Mesendoderm (in vitro differentiated cells): Measurements from ENCODE around the gene LRRTM1.

ENCODE experiments used
- DNase-seq: peaks from one replicate; pipeline ENCODE4 v3.0.0; 2013
- H2AK5ac ChIP-seq: 2 replicates; pipeline ENCODE4 v1.6.1; 2013; ENCODE audit warnings: low read length, inconsistent platforms
- H2BK120ac ChIP-seq: 2 replicates; pipeline ENCODE4 v1.6.1; 2013; ENCODE audit warnings: low read depth, mild to moderate bottlenecking, low read length, moderate library complexity, mixed read lengths
- H2BK15ac ChIP-seq: replicated peaks from 2 replicates; pipeline ENCODE4 v1.6.1; 2013; ENCODE audit warnings: low read depth, mild to moderate bottlenecking, moderate library complexity
- H2BK5ac ChIP-seq: 2 replicates; pipeline ENCODE4 v1.6.1; 2013; ENCODE audit warnings: low read length, inconsistent platforms
- H3K18ac ChIP-seq: 2 replicates; pipeline ENCODE4 v1.6.1; 2013; ENCODE audit warnings: mild to moderate bottlenecking, low read length, mixed read lengths
- H3K23ac ChIP-seq: one replicate; pipeline ENCODE4 v1.6.1; 2013; ENCODE audit warnings: low read length
- H3K27ac ChIP-seq: 2 replicates; pipeline ENCODE4 v1.5.1; 2013; ENCODE audit warnings: low read depth, mild to moderate bottlenecking, inconsistent platforms, low read length, moderate library complexity
- H3K27me3 ChIP-seq: 2 replicates; pipeline ENCODE4 v1.6.1; 2013; ENCODE audit warnings: low read length, control low read depth, mild to moderate bottlenecking, inconsistent platforms; ENCODE audit not compliant: insufficient read depth, poor library complexity
- H3K36me3 ChIP-seq: 2 replicates; pipeline ENCODE4 v1.6.1; 2013; ENCODE audit warnings: low read length, inconsistent platforms; ENCODE audit not compliant: control insufficient read depth, insufficient read depth
- H3K4ac ChIP-seq: one replicate; pipeline ENCODE4 v1.6.1; 2013; ENCODE audit warnings: low read depth, mild to moderate bottlenecking, low read length, moderate library complexity
- H3K4me1 ChIP-seq: 2 replicates; pipeline ENCODE4 v1.6.1; 2013; ENCODE audit warnings: low read depth, low read length, inconsistent platforms; ENCODE audit not compliant: control insufficient read depth
- H3K4me2 ChIP-seq: 2 replicates; pipeline ENCODE4 v1.6.1; 2013; ENCODE audit warnings: low read length
- H3K4me3 ChIP-seq: 2 replicates; pipeline ENCODE4 v1.5.1; 2013; ENCODE audit warnings: mild to moderate bottlenecking, low read length
- H3K56ac ChIP-seq: one replicate; pipeline ENCODE4 v1.6.1; 2013; ENCODE audit warnings: low read length
- H3K79me1 ChIP-seq: 2 replicates; pipeline ENCODE4 v1.6.1; 2013; ENCODE audit warnings: low read length, inconsistent platforms
- H3K79me2 ChIP-seq: 2 replicates; pipeline ENCODE4 v1.6.1; 2013; ENCODE audit warnings: mild to moderate bottlenecking, low read length; ENCODE audit not compliant: control insufficient read depth, insufficient read depth
- H3K9ac ChIP-seq: 2 replicates; pipeline ENCODE4 v1.6.1; 2013; ENCODE audit warnings: low read length, inconsistent platforms
- H4K5ac ChIP-seq: one replicate; pipeline ENCODE4 v1.6.1; 2013; ENCODE audit warnings: low read length
- H4K8ac ChIP-seq: one replicate; pipeline ENCODE4 v1.6.1; 2013; ENCODE audit warnings: low read depth, mild to moderate bottlenecking, control low read depth, low read length, moderate library complexity
- WGBS: extraction: QIAGEN DNeasy Blood & Tissue Kit; methylation state at CpG from one replicate; pipeline ENCODE4 v1.1.7; 2013; ENCODE audit warnings: low lambda C conversion rate, missing lambda C conversion rate; ENCODE audit not compliant: insufficient coverage; ENCODE audit errors: extremely low coverage; 5-methylcytosine and 5-hydroxymethylcytosine counted together

LRRTM1 gene

DNA sequence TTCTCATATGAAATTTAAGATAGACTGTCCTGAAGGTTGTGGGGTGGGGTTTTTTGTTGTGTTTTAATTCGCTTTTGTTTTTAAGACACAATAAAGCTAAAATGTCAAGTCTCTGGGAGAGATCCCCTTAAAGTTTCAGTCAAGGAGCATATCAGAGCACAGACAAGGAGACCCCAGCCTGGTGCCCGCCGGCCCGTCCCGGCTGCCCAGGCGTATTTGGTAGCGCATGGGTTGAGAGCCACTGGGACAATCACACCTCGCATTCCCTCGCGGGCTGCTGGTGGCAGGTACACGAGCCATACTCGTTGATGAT lies 2.6 kb downstream of the LRRTM1 start:
- Histone ChIP-seq H3K79me1 (no peaks in the 10 kb centered on the region), H3K4me3 (no peak overlapping the region), H3K18ac (no peak overlapping the region), H3K27ac (no peak overlapping the region), H3K79me2 (no peaks in the 10 kb centered on the region), H2BK5ac (no peak overlapping the region), H2BK15ac (no peak overlapping the region), H3K56ac (peak overlapping the region; percentile 88), H3K9ac (no peak overlapping the region), H3K4me1 (peaks cover 30% of the 10 kb centered on the region), H2AK5ac (no peak overlapping the region), H3K36me3 (no peaks in the 10 kb centered on the region), H3K27me3 (peaks cover 34% of the 10 kb centered on the region), H2BK120ac (no peak overlapping the region), H4K5ac (no peak overlapping the region), H3K4me2 (peak overlapping the region; percentile 86), H3K4ac (no peak overlapping the region), H3K23ac (peak overlapping the region; percentile 92), H4K8ac (no peak overlapping the region)
- DNase-seq = no peak
- WGBS = no CpG with 5 or more reads among the region's 12 CpGs

DNA sequence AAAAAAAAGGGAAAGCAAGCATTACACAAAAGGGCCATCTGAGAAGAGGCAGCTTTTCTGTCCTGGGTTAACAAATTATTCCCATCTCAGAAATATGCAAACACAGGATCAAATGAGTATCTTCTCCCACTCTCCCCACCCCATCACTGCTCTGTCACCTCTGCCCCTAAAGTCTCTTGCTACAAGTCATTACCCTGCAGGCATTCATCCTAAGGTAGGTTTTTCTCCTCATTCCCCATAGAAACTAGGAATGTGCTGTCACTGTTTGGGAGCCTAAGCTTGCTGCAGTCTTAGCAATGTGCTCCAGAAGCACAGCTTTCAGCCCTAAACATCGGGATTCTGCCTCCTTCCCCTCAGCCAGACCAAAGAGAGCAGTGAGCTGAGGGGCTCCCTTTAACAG lies 3.6 kb downstream of the LRRTM1 start:
- no peak overlapping the region for H2AK5ac ChIP-seq
- no peak overlapping the region for H2BK15ac ChIP-seq
- peaks cover 34% of the 10 kb centered on the region for H3K4me1 ChIP-seq
- no peak overlapping the region for H2BK120ac ChIP-seq
- H3K79me1 ChIP-seq = no peaks in the 10 kb centered on the region
- H3K4me2 ChIP-seq = peak overlapping the region; percentile 6
- H4K5ac ChIP-seq = no peak overlapping the region
- H3K79me2 ChIP-seq = no peaks in the 10 kb centered on the region
- no peaks in the 10 kb centered on the region for H3K36me3 ChIP-seq
- peak overlapping the region; percentile 18 for H3K9ac ChIP-seq
- H4K8ac ChIP-seq = no peak overlapping the region
- no peak overlapping the region for H3K4ac ChIP-seq
- peaks cover 34% of the 10 kb centered on the region for H3K27me3 ChIP-seq
- H2BK5ac ChIP-seq = no peak overlapping the region
- H3K18ac ChIP-seq = no peak overlapping the region
- no peak overlapping the region for H3K27ac ChIP-seq
- DNase-seq = peak; percentile 35
- no peak overlapping the region for H3K4me3 ChIP-seq
- H3K56ac ChIP-seq = no peak overlapping the region
- WGBS = no CpG with 5 or more reads among the region's 1 CpG
- no peak overlapping the region for H3K23ac ChIP-seq

DNA sequence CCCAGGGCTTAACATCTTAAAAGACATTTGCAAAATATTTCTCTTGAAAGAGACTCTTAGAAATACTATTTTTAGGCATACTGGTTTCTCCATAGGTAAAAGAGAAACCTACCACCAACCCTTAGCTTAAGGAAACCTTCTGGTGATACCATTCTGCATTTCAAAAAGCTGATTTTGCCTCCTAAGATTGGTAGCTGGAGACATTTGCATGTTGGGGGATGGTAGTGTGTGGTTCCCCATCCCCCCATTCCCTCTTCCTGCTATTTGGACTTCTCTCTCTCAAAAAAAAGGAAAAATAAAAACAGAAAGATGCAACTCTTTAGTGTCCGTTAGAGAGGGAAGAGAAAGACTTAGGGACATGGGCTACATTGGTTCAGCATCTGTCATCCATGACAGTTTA lies 4.2 kb downstream of the LRRTM1 start:
- Histone ChIP-seq H3K18ac (no peak overlapping the region), H2BK120ac (no peak overlapping the region), H4K5ac (no peak overlapping the region), H3K56ac (no peak overlapping the region), H3K4me2 (no peak overlapping the region), H3K4ac (no peak overlapping the region), H3K4me1 (peaks cover 34% of the 10 kb centered on the region), H3K4me3 (no peak overlapping the region), H3K36me3 (no peaks in the 10 kb centered on the region), H2BK5ac (no peak overlapping the region), H4K8ac (no peak overlapping the region), H2BK15ac (no peak overlapping the region), H3K27me3 (peaks cover 31% of the 10 kb centered on the region), H3K23ac (no peak overlapping the region), H3K9ac (no peak overlapping the region), H3K79me2 (no peaks in the 10 kb centered on the region), H2AK5ac (no peak overlapping the region), H3K27ac (no peak overlapping the region), H3K79me1 (no peaks in the 10 kb centered on the region)
- WGBS = no CpG with 5 or more reads among the region's 1 CpG
- peak; percentile 23 for DNase-seq

DNA sequence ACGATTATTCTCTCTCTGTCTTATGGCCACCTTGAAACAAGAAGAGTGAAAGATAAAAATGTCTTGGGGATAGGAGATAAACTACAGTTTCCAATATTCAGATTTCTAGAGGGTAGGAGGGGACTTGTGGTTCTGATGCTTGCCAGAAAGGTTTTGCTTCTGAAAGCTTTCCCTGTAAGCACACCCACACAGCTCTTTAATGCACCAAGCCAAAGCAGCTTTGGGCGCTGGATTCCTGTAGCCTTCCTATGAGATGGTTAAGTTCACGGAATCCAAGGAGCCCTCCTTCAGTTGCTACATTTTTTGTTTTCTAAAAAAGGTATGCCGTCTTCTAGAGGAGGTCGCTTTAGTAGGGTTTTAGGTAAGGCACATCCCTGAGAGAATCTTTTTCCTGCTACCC lies 4.9 kb downstream of the LRRTM1 start:
- H3K4ac ChIP-seq = no peak overlapping the region
- H3K79me2 ChIP-seq = no peaks in the 10 kb centered on the region
- H3K4me1 ChIP-seq = peaks cover 34% of the 10 kb centered on the region
- H3K4me2 ChIP-seq = no peak overlapping the region
- no peak overlapping the region for H2BK15ac ChIP-seq
- H3K18ac ChIP-seq = no peak overlapping the region
- no peak overlapping the region for H3K9ac ChIP-seq
- no peak overlapping the region for H3K56ac ChIP-seq
- DNase-seq = no peak
- no peak overlapping the region for H3K4me3 ChIP-seq
- no CpG with 5 or more reads among the region's 5 CpGs for WGBS
- H2AK5ac ChIP-seq = no peak overlapping the region
- H3K23ac ChIP-seq = no peak overlapping the region
- H4K8ac ChIP-seq = no peak overlapping the region
- H3K79me1 ChIP-seq = no peaks in the 10 kb centered on the region
- H3K27ac ChIP-seq = no peak overlapping the region
- H2BK5ac ChIP-seq = no peak overlapping the region
- peaks cover 25% of the 10 kb centered on the region for H3K27me3 ChIP-seq
- no peak overlapping the region for H2BK120ac ChIP-seq
- no peaks in the 10 kb centered on the region for H3K36me3 ChIP-seq
- H4K5ac ChIP-seq = no peak overlapping the region

DNA sequence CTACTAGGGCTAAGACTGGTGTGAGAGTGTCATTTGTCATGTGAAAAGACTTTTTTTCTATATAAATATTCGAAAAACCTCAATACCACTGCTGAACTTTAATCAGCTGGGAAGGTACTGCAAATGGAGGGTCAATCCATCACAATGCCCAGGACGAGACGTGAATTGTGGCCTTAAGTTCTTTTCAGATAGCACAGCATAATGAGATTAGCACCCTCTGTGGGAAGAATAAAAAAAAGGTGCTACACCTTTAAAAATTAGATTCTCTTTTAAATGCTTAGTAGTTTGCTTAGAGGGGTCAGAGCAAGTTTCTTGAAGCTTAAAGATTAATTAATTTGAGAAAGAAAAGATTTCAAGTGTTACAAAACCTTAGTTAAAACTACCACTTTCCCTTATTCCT lies 5.6 kb downstream of the LRRTM1 start:
- no CpG with 5 or more reads among the region's 3 CpGs for whole genome bisulfite sequencing
- Histone ChIP-seq H3K27me3 (peaks cover 24% of the 10 kb centered on the region), H3K18ac (no peak overlapping the region)

DNA sequence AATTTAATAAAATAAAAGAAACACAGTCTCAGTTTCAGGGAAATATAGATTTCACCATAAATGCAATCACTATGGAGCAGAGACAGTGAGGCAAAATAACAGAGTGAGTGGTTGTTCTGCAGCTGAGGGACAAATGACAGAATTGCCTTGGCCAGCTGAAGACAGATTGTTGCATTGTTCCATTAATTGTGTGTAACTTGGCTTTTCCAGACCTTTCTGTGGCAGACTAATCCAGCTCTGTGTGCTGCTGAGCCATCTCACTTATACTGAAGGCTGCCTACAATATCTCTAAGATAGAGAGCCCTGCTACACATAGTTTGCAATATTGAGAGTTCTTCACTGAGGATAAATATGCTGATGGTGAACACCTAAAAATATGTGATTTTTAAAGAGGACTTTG lies 11.5 kb downstream of the LRRTM1 start:
- Histone ChIP-seq H4K8ac (no peak overlapping the region), H2BK15ac (no peak overlapping the region), H3K79me1 (no peaks in the 10 kb centered on the region), H3K4me2 (no peak overlapping the region), H3K79me2 (no peaks in the 10 kb centered on the region), H2BK120ac (no peak overlapping the region), H3K56ac (no peak overlapping the region), H3K4me3 (no peak overlapping the region), H3K4me1 (peaks cover 6% of the 10 kb centered on the region), H3K18ac (no peak overlapping the region), H3K36me3 (no peaks in the 10 kb centered on the region), H3K27me3 (no peaks in the 10 kb centered on the region), H4K5ac (no peak overlapping the region), H3K27ac (no peak overlapping the region), H3K4ac (no peak overlapping the region), H2AK5ac (no peak overlapping the region), H2BK5ac (no peak overlapping the region), H3K9ac (no peak overlapping the region), H3K23ac (no peak overlapping the region)
- no peak for DNase-seq

More for the DNA sequence above, 5.6 kb downstream of the LRRTM1 start:
- H4K8ac ChIP-seq = no peak overlapping the region
- no peak overlapping the region for H2BK15ac ChIP-seq
- H3K56ac ChIP-seq = no peak overlapping the region
- H3K4me3 ChIP-seq = no peak overlapping the region
- H3K36me3 ChIP-seq = no peaks in the 10 kb centered on the region
- DNase-seq = no peak
- no peaks in the 10 kb centered on the region for H3K79me2 ChIP-seq
- H3K9ac ChIP-seq = no peak overlapping the region
- H3K23ac ChIP-seq = no peak overlapping the region
- no peak overlapping the region for H4K5ac ChIP-seq
- H3K27ac ChIP-seq = no peak overlapping the region
- no peak overlapping the region for H2AK5ac ChIP-seq
- no peaks in the 10 kb centered on the region for H3K79me1 ChIP-seq
- no peak overlapping the region for H3K4me2 ChIP-seq
- H2BK5ac ChIP-seq = no peak overlapping the region
- no peak overlapping the region for H2BK120ac ChIP-seq
- peaks cover 34% of the 10 kb centered on the region for H3K4me1 ChIP-seq
- no peak overlapping the region for H3K4ac ChIP-seq
